Aorta (tissue), 5 donors: Measurements from ENCODE around the gene REN. TPM values are rescaled to one million over a fixed set of nuclear protein-coding genes. Genes with fewer than 3 reads are reported as not detected.
A peak's percentile ranks its signal among the peaks of the same experiment; 100 is the strongest.

Experiments used
- ATAC-seq: fragments of 200-7000 bp; cut with Tn5 transposase; one replicate; pipeline ENCODE4 v1.9.1; 2022; ENCODE audit warnings: moderate library complexity; ENCODE audit not compliant: low FRiP score
- DNase-seq, 2 donors: peaks; one replicate each; pipeline ENCODE4 v3.0.0-alpha.2; 2020
- H3K27ac ChIP-seq, 2 donors: one replicate each; pipeline ENCODE4 v1.5.1; 2013; ENCODE audit warnings: low read length in 2 of 2, mild to moderate bottlenecking in 2 of 2, moderate library complexity in 2 of 2, control low read depth in 1 of 2, inconsistent platforms in 1 of 2, low read depth in 1 of 2
- H3K27me3 ChIP-seq, 2 donors: one replicate each; pipeline ENCODE4 v1.6.1; 2013; ENCODE audit warnings: control low read depth in 1 of 2, low read length in 1 of 2, mild to moderate bottlenecking in 1 of 2, moderate library complexity in 1 of 2; ENCODE audit not compliant: insufficient read depth in 2 of 2, control insufficient read depth in 1 of 2
- H3K36me3 ChIP-seq, 2 donors: one replicate each; pipeline ENCODE4 v1.6.1; 2013; ENCODE audit warnings: control low read depth in 1 of 2, low read length in 1 of 2, mild to moderate bottlenecking in 1 of 2; ENCODE audit not compliant: insufficient read depth in 2 of 2, control insufficient read depth in 1 of 2
- H3K4me1 ChIP-seq, 2 donors: one replicate each; pipeline ENCODE4 v1.6.1; 2013; ENCODE audit warnings: low read length in 2 of 2, control low read depth in 1 of 2, mild to moderate bottlenecking in 1 of 2, moderate library complexity in 1 of 2; ENCODE audit not compliant: insufficient read depth in 2 of 2, control insufficient read depth in 1 of 2
- H3K4me3 ChIP-seq, 2 donors: one replicate each; pipeline ENCODE4 v1.5.1; 2013; ENCODE audit warnings: low read length in 2 of 2, control low read depth in 1 of 2, mild to moderate bottlenecking in 1 of 2
- H3K9me3 ChIP-seq: one replicate; pipeline ENCODE4 v1.6.1; 2013; ENCODE audit warnings: mild to moderate bottlenecking, low read length; ENCODE audit not compliant: control insufficient read depth
- WGBS, 2 donors: extraction: QIAGEN DNeasy Blood & Tissue Kit; methylation state at CpG; one replicate each; pipeline ENCODE4 v1.1.7; 2013; 5-methylcytosine and 5-hydroxymethylcytosine counted together
- intact Hi-C, 2 donors: fragments of 100-400 bp; cut with DNase I; formaldehyde crosslinking; loops; one replicate each; pipeline versions ENCODE4 v1.14.2 to v1.15.0; 2022
- polyA plus RNA-seq, 2 donors: library from polyadenylated mRNA; stranded (reverse); fragments of 200-250 nt; gene quantifications; one replicate each; pipeline ENCODE4 v1.2.3, GENCODE V29; 2013
- total RNA-seq, 2 donors: library from RNA; stranded (reverse); fragmentation: NEBNext Ultra II Directional; extraction: Animal tissue kit (Norgen Biotek cat#: 25700); gene quantifications; one replicate each; pipeline ENCODE4 v1.2.1, GENCODE V29; 2021
- donor health status: healthy with polysubstance abuse.
- donor health status: Bipolar disorder and iron deficiency.
- donor health status: DM: no; HTN: no; CAD: no.
- donor health status: DM: no; HTN: no; CAD: no.
- donor health status: DM: yes; HTN: yes; CAD: no.

The REN gene
- total and polyA plus RNA-seq, 4 donors, result not detected

GRCh38 chr1:204126956-204127355 is 39.2 kb downstream of the REN start:
- H3K4me1 ChIP-seq, result no peaks in the 10 kb centered on the region
- intact Hi-C loops, result loop anchor here (2.0 kb wide), 2 partner anchors 54 to 266 kb away; partner anchors contain the start of genes SNRPE (in 1 of the 2) and SOX13 (in 1 of the 2)
- no peak for DNase-seq
- no peak overlapping the region for H3K27ac ChIP-seq
- WGBS, 2 donors, result 8 to 13% methylated on average over 7 of the region's 7 CpGs
- no peaks in the 10 kb centered on the region for H3K27me3 ChIP-seq
- no peak for ATAC-seq
- H3K9me3 ChIP-seq, result no peaks in the 10 kb centered on the region
- peaks cover 0 to 2% of the 10 kb centered on the region in 2 donors for H3K36me3 ChIP-seq
- no peak overlapping the region for H3K4me3 ChIP-seq

GRCh38 chr1:204126386-204126785 is 39.8 kb downstream of the REN start:
- intact Hi-C loops, result loop anchor here (2.0 kb wide), 2 partner anchors 54 to 266 kb away; partner anchors contain the start of genes SNRPE (in 1 of the 2) and SOX13 (in 1 of the 2)
- DNase-seq (no peak), ATAC-seq (no peak)
- Histone ChIP-seq H3K9me3 (no peaks in the 10 kb centered on the region), H3K4me1 (no peaks in the 10 kb centered on the region), H3K36me3 (peaks cover 0 to 2% of the 10 kb centered on the region in 2 donors), H3K27ac (no peak overlapping the region), H3K27me3 (no peaks in the 10 kb centered on the region), H3K4me3 (no peak overlapping the region)
- 24 to 35% methylated on average over 8 of the region's 8 CpGs for WGBS, 2 donors

- WGBS, 2 donors, result 81 to 82% methylated on average over 18 of the region's 18 CpGs
- Histone ChIP-seq H3K9me3 (no peaks in the 10 kb centered on the region), H3K27ac (no peak overlapping the region), H3K4me1 (no peaks in the 10 kb centered on the region), H3K4me3 (no peak overlapping the region), H3K27me3 (no peaks in the 10 kb centered on the region), H3K36me3 (peaks cover 0 to 2% of the 10 kb centered on the region in 2 donors)
- DNase-seq (no peak), ATAC-seq (no peak)
- intact Hi-C loops, result loop anchor here (2.0 kb wide), 2 partner anchors 53 to 265 kb away; partner anchors contain the start of genes SNRPE (in 1 of the 2) and SOX13 (in 1 of the 2)
These were observed 40.3 kb downstream of the REN start for GRCh38 chr1:204125759-204126351.

- ATAC-seq (no peak), DNase-seq (no peak)
- 86 to 88% methylated on average over 22 of the region's 22 CpGs for WGBS, 2 donors
- H3K4me1 ChIP-seq, result no peaks in the 10 kb centered on the region
- no peak overlapping the region for H3K4me3 ChIP-seq
- intact Hi-C loops, result no loop called here
- no peaks in the 10 kb centered on the region for H3K9me3 ChIP-seq
- H3K27ac ChIP-seq, result no peak overlapping the region
- H3K27me3 ChIP-seq, result no peaks in the 10 kb centered on the region
- H3K36me3 ChIP-seq, result peaks cover 0 to 4% of the 10 kb centered on the region in 2 donors
These were observed 41.5 kb downstream of the REN start for GRCh38 chr1:204124639-204125038.

GRCh38 chr1:204123376-204123775 is 42.8 kb downstream of the REN start:
- intact Hi-C loops, result no loop called here
- ATAC-seq, result no peak

GRCh38 chr1:204121840-204122555 is 44.1 kb downstream of the REN start:
- peaks cover 0 to 4% of the 10 kb centered on the region in 2 donors for H3K36me3 ChIP-seq
- H3K4me1 ChIP-seq, result no peaks in the 10 kb centered on the region
- no peak overlapping the region for H3K4me3 ChIP-seq
- 89 to 93% methylated on average over 17 of the region's 17 CpGs for WGBS, 2 donors
- DNase-seq (no peak), ATAC-seq (no peak)
- no peaks in the 10 kb centered on the region for H3K27me3 ChIP-seq
- no peaks in the 10 kb centered on the region for H3K9me3 ChIP-seq
- intact Hi-C loops, result no loop called here
- no peak overlapping the region for H3K27ac ChIP-seq

More at GRCh38 chr1:204123376-204123775, 42.8 kb downstream of the REN start:
- Histone ChIP-seq H3K36me3 (peaks cover 0 to 4% of the 10 kb centered on the region in 2 donors), H3K27ac (no peak overlapping the region), H3K9me3 (no peaks in the 10 kb centered on the region), H3K4me1 (no peaks in the 10 kb centered on the region), H3K4me3 (no peak overlapping the region), H3K27me3 (no peaks in the 10 kb centered on the region)
- 71 to 73% methylated on average over 9 of the region's 9 CpGs for WGBS, 2 donors
- no peak for DNase-seq

- DNase-seq (peak in 1 of 2 donors; percentile 55), ATAC-seq (no peak)
- 89 to 93% methylated on average over 4 of the region's 4 CpGs for WGBS, 2 donors
- intact Hi-C loops, result no loop called here
- H3K27me3 ChIP-seq, result no peaks in the 10 kb centered on the region
- no peaks in the 10 kb centered on the region for H3K4me1 ChIP-seq
- H3K36me3 ChIP-seq, result peaks cover 0 to 2% of the 10 kb centered on the region in 2 donors
- H3K4me3 ChIP-seq, result no peak overlapping the region
- H3K9me3 ChIP-seq, result no peaks in the 10 kb centered on the region
- H3K27ac ChIP-seq, result no peak overlapping the region
These were observed 49.6 kb downstream of the REN start for GRCh38 chr1:204116539-204116938.

GRCh38 chr1:204115116-204115515 is 51.0 kb downstream of the REN start:
- Histone ChIP-seq H3K9me3 (no peaks in the 10 kb centered on the region), H3K27me3 (no peaks in the 10 kb centered on the region), H3K4me1 (no peaks in the 10 kb centered on the region), H3K4me3 (no peak overlapping the region), H3K36me3 (no peaks in the 10 kb centered on the region), H3K27ac (no peak overlapping the region)
- intact Hi-C loops, result no loop called here
- ATAC-seq (no peak), DNase-seq (no peak)
- WGBS, 2 donors, result 77 to 84% methylated on average over 4 of the region's 4 CpGs

GRCh38 chr1:204114606-204115005 is 51.5 kb downstream of the REN start:
- Histone ChIP-seq H3K36me3 (no peaks in the 10 kb centered on the region), H3K27me3 (no peaks in the 10 kb centered on the region), H3K4me3 (no peak overlapping the region), H3K9me3 (no peaks in the 10 kb centered on the region), H3K4me1 (no peaks in the 10 kb centered on the region), H3K27ac (no peak overlapping the region)
- intact Hi-C loops, result no loop called here
- no peak for ATAC-seq
- peak in 1 of 2 donors; percentile 55 for DNase-seq
- WGBS, 2 donors, result 92 to 93% methylated on average over 4 of the region's 4 CpGs
